ENCODE results near the gene MKNK2. TPM values are rescaled to one million over a fixed set of nuclear protein-coding genes. Genes with fewer than 3 reads are reported as not detected.
A peak's percentile ranks its signal among the peaks of the same experiment; 100 is the strongest.

Gene MKNK2
- total RNA-seq, 3 donors from 2014 or later (not counting 1 experiment from before 2014, with no cell fraction given) = 259 to 389 (median 322) TPM

DNA sequence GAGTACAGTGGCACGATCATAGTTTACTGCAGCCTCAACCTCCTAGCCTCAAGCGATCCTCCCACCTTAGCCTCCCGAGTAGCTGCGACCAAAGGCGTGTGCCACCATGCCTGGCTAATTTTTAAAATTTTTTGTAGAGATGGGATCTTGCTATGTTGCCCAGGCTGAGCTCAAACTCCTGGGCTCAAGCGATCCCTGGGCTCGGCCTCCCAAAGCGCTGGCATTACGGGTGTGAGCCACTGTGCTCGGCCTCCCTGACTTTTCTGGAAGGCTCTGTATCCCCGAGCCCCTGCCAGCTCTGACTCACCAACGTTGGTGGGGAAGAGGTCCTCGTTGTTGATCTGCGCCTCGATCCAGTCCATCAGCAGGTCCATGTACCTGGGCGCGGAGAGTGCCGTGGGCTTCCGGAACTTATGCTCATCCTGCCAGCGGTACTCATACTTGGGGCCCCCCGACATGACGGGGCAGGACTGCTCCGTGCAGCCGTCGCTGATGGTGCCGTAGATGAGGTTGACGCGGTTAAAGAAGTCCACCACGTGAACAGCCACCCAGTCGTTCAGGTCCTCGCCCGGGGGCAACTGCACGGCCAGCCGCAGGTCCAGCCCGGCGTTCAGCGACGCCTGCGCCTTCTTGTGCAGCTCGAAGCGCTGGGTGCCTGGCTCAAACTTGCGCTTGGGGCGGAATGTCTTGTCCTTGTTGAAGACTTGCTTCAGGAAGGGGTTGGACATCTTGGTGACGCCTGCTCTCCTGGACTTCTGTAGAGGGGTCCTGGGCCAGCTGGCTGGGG is 27.0 kb upstream of the MKNK2 start:
- H3K27ac ChIP-seq (ENCODE audit: low read length) = no peak overlapping the region
- H3K4me3 Mint-ChIP-seq = no peak overlapping the region

DNA sequence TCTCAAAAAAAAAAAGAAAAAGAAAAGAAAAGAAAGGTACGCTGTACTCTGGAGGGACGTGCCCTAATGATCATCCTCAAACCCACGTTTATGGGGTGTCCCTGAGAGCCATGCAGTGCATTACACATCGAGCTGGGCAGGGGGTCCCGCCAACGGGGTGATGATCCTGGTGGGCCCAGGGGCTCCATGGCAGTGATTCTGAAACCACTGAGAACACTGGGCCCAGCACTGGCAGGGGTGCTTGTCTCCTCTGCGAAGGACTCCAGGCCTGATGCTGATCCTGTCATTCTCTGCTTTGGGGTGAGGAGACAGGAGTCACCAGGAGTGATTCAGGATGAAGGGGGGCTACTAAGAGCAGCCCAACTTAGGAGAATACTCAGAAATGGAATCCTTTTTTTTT is 26.4 kb upstream of the MKNK2 start:
- H3K27ac ChIP-seq (ENCODE audit: low read length) = no peak overlapping the region
- peak overlapping the region; percentile 35 to 99 for H3K27ac Mint-ChIP-seq
- H3K9me3 Mint-ChIP-seq = no peaks in the 10 kb centered on the region
- WGBS (ENCODE audit: insufficient coverage) = 93% methylated on average over 7 of the region's 7 CpGs
- H3K4me1 ChIP-seq (ENCODE audit: control insufficient read depth, insufficient read depth, low read length) = peaks cover 78% of the 10 kb centered on the region
- peaks cover 80% of the 10 kb centered on the region for H3K36me3 ChIP-seq (ENCODE audit: control insufficient read depth, insufficient read depth, low read length)
- peaks cover 5% of the 10 kb centered on the region for H3K36me3 Mint-ChIP-seq
- no peaks in the 10 kb centered on the region for H3K27me3 ChIP-seq (ENCODE audit: control insufficient read depth, insufficient read depth, low read length)
- peaks cover 33 to 52% of the 10 kb centered on the region in 2 donors for H3K4me1 Mint-ChIP-seq
- H3K4me3 ChIP-seq (ENCODE audit: low read length) = no peak overlapping the region
- H3K27me3 Mint-ChIP-seq (ENCODE audit: low read depth in 2 of 2) = no peaks in the 10 kb centered on the region
- ATAC-seq (no peak), DNase-seq (no peak)
- intact Hi-C loops (cut with micrococcal nuclease) = no loop called here
- TF ChIP-seq, protein P1, sequence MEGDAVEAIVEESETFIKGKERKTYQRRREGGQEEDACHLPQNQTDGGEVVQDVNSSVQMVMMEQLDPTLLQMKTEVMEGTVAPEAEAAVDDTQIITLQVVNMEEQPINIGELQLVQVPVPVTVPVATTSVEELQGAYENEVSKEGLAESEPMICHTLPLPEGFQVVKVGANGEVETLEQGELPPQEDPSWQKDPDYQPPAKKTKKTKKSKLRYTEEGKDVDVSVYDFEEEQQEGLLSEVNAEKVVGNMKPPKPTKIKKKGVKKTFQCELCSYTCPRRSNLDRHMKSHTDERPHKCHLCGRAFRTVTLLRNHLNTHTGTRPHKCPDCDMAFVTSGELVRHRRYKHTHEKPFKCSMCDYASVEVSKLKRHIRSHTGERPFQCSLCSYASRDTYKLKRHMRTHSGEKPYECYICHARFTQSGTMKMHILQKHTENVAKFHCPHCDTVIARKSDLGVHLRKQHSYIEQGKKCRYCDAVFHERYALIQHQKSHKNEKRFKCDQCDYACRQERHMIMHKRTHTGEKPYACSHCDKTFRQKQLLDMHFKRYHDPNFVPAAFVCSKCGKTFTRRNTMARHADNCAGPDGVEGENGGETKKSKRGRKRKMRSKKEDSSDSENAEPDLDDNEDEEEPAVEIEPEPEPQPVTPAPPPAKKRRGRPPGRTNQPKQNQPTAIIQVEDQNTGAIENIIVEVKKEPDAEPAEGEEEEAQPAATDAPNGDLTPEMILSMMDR (IDR thresholded peaks at IDR 0.05) = no peak
- no peaks in the 10 kb centered on the region for H3K9me3 ChIP-seq (ENCODE audit: control insufficient read depth, insufficient read depth, low read length)
- H3K4me3 Mint-ChIP-seq = peak overlapping the region; percentile 31

More for the DNA sequence above, 27.0 kb upstream of the MKNK2 start:
- H3K4me3 ChIP-seq (ENCODE audit: low read length) = no peak overlapping the region
- H3K9me3 ChIP-seq (ENCODE audit: control insufficient read depth, insufficient read depth, low read length) = no peaks in the 10 kb centered on the region
- peaks cover 81% of the 10 kb centered on the region for H3K4me1 ChIP-seq (ENCODE audit: control insufficient read depth, insufficient read depth, low read length)
- Mint-ChIP-seq H3K4me1 (peaks cover 35 to 52% of the 10 kb centered on the region in 2 donors), H3K27me3 (ENCODE audit: low read depth in 2 of 2) (no peaks in the 10 kb centered on the region), H3K27ac (peak overlapping the region; percentile 95 to 99), H3K9me3 (no peaks in the 10 kb centered on the region), H3K36me3 (no peaks in the 10 kb centered on the region)
- no peaks in the 10 kb centered on the region for H3K27me3 ChIP-seq (ENCODE audit: control insufficient read depth, insufficient read depth, low read length)
- DNase-seq = no peak
- intact Hi-C loops (cut with micrococcal nuclease) = no loop called here
- peaks cover 76% of the 10 kb centered on the region for H3K36me3 ChIP-seq (ENCODE audit: control insufficient read depth, insufficient read depth, low read length)
- ATAC-seq = no peak
- WGBS (ENCODE audit: insufficient coverage) = 89% methylated on average over 44 of the region's 44 CpGs
- TF ChIP-seq, protein P1 (IDR thresholded peaks at IDR 0.05) = no peak

DNA sequence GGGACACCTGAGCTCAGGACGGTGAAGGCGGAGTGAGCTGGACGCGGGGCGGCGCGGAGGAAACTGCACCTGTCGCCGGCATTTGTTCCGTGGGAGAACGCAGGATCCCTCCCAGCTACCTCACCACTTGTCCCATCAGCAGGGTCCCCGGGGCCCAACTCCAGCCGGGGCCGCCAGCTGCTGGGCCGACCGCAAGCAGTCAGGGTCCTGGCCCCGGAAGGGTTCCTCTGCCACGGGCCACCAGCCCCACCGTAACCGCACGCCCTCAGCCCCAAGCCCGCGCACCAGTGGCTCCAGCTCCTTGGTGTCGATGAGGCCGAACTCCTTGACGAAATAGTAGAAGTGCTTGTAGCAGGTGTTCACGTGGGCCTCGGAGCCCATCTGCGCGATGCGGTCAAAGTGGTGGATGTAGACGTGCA is 25.5 kb upstream of the MKNK2 start:
- Mint-ChIP-seq H3K36me3 (peaks cover 9% of the 10 kb centered on the region), H3K9me3 (no peaks in the 10 kb centered on the region), H3K4me1 (peaks cover 28 to 49% of the 10 kb centered on the region in 2 donors), H3K4me3 (no peak overlapping the region), H3K27me3 (ENCODE audit: low read depth in 2 of 2) (no peaks in the 10 kb centered on the region), H3K27ac (peak overlapping the region; percentile 44 to 99)
- 94% methylated on average over 32 of the region's 32 CpGs for WGBS (ENCODE audit: insufficient coverage)
- intact Hi-C loops (cut with micrococcal nuclease) = no loop called here
- H3K27ac ChIP-seq (ENCODE audit: low read length) = no peak overlapping the region
- peaks cover 69% of the 10 kb centered on the region for H3K4me1 ChIP-seq (ENCODE audit: control insufficient read depth, insufficient read depth, low read length)
- no peaks in the 10 kb centered on the region for H3K27me3 ChIP-seq (ENCODE audit: control insufficient read depth, insufficient read depth, low read length)
- no peak for DNase-seq
- TF ChIP-seq, protein P1 (IDR thresholded peaks at IDR 0.05) = no peak
- ATAC-seq = no peak
- no peaks in the 10 kb centered on the region for H3K9me3 ChIP-seq (ENCODE audit: control insufficient read depth, insufficient read depth, low read length)
- H3K4me3 ChIP-seq (ENCODE audit: low read length) = no peak overlapping the region
- H3K36me3 ChIP-seq (ENCODE audit: control insufficient read depth, insufficient read depth, low read length) = peaks cover 88% of the 10 kb centered on the region
